Activated B cell treated with CpG ODN at 0.5 μM for 24 hours (primary cell): ENCODE measurements around the gene EPB41L4B. TPM values are rescaled to one million over a fixed set of nuclear protein-coding genes. Genes with fewer than 3 reads are reported as not detected.

Source experiments
- ATAC-seq: fragments of 200-7000 bp; cut with Tn5 transposase; one replicate; pipeline ENCODE4 v1.10.0; 2021; ENCODE audit warnings: low read depth, mild to moderate bottlenecking, moderate library complexity
- CTCF ChIA-PET: fragments of 350-600 bp; sonication (Branson Sonifier 250); formaldehyde crosslinking; loops from one replicate; lab custom pipeline; 2021; ENCODE audit warnings: antibody characterized with exemption; lab: Charles Lee
- POLR2A ChIA-PET: fragments of 350-600 bp; sonication (Branson Sonifier 250); formaldehyde crosslinking; loops from one replicate; lab custom pipeline; 2021; ENCODE audit warnings: antibody characterized with exemption; lab: Charles Lee
- DNase-seq: peaks from one replicate; pipeline ENCODE4 v3.0.0; 2022
- H3K27ac Mint-ChIP-seq: one replicate; pipeline ENCODE4 v1.8.0; 2020; ENCODE audit warnings: mixed read lengths
- H3K27me3 Mint-ChIP-seq: one replicate; pipeline ENCODE4 v1.8.0; 2021; ENCODE audit warnings: mixed read lengths
- H3K36me3 Mint-ChIP-seq: one replicate; pipeline ENCODE4 v1.8.0; 2021; ENCODE audit warnings: low read depth, mixed read lengths
- H3K4me1 Mint-ChIP-seq: one replicate; pipeline ENCODE4 v1.8.0; 2021; ENCODE audit warnings: mixed read lengths
- H3K4me3 Mint-ChIP-seq: one replicate; pipeline ENCODE4 v1.8.0; 2020; ENCODE audit warnings: mild to moderate bottlenecking, mixed read lengths
- H3K9me3 Mint-ChIP-seq: one replicate; pipeline ENCODE4 v1.8.0; 2020; ENCODE audit warnings: mixed read lengths
- intact Hi-C: fragments of 100-400 bp; cut with micrococcal nuclease; formaldehyde crosslinking; loops from one replicate; pipeline ENCODE4 v1.15.1; 2024
- total RNA-seq: library from RNA; stranded (reverse); gene quantifications from 2 replicates; pipeline ENCODE4 v1.2.3, GENCODE V29; 2022
- TF ChIP-seq, protein P1 (sequence below): fragments of 200-600 bp; IDR thresholded peaks from one replicate; pipeline ENCODE4 v1.8.0; 2022; ENCODE audit warnings: antibody characterized with exemption, mild to moderate bottlenecking

The EPB41L4B gene
- total RNA-seq, 1 donor from 2014 or later, result 5.3 TPM

DNA sequence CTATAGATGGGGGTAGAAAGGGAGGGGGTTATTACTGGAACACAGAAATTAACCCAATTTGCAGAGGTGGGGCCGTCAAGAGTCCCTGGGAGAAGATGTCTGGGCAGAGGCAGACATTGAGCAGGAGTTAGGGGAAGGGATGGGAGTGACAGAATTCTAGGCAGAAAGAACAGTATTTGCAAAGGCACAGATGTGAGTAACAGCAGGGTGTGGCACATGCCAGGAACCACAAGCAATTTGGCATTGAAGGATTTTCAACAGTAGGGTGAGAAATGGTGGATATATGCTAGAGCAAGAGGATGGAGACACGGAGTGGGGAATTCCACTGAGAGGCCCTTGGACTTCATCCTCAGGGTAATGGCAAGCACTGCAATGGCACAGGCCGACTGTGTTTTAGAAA, 82.2 kb downstream of the EPB41L4B start:
- peaks cover 20% of the 10 kb centered on the region for H3K27me3 Mint-ChIP-seq
- intact Hi-C loops, result no loop called here
- H3K27ac Mint-ChIP-seq, result no peak overlapping the region

DNA sequence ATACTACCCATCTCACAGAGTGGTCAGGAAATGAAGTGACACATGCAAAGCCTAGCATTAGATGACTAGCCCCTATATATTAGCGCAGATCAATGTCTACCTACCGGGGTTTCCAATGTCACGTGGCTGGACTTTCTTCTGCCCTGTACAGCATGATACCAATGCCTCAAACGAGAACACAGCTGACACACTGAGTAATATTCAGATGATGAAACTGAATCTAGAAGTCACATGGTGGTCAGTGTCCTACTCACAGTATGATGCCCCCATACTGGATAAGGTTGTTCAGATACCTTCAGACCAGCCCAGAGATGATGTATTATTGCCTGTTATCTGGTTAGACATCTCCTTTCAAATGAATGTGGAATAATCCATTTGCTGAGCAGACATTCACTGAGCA, 82.7 kb downstream of the EPB41L4B start:
- no peak overlapping the region for H3K27ac Mint-ChIP-seq
- H3K4me1 Mint-ChIP-seq, result no peaks in the 10 kb centered on the region
- TF ChIP-seq, protein P1, sequence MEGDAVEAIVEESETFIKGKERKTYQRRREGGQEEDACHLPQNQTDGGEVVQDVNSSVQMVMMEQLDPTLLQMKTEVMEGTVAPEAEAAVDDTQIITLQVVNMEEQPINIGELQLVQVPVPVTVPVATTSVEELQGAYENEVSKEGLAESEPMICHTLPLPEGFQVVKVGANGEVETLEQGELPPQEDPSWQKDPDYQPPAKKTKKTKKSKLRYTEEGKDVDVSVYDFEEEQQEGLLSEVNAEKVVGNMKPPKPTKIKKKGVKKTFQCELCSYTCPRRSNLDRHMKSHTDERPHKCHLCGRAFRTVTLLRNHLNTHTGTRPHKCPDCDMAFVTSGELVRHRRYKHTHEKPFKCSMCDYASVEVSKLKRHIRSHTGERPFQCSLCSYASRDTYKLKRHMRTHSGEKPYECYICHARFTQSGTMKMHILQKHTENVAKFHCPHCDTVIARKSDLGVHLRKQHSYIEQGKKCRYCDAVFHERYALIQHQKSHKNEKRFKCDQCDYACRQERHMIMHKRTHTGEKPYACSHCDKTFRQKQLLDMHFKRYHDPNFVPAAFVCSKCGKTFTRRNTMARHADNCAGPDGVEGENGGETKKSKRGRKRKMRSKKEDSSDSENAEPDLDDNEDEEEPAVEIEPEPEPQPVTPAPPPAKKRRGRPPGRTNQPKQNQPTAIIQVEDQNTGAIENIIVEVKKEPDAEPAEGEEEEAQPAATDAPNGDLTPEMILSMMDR, result no peak
- intact Hi-C loops, result no loop called here
- H3K9me3 Mint-ChIP-seq, result no peaks in the 10 kb centered on the region
- H3K4me3 Mint-ChIP-seq, result no peak overlapping the region
- DNase-seq, result no peak
- no peaks in the 10 kb centered on the region for H3K36me3 Mint-ChIP-seq
- CTCF ChIA-PET, result no interaction called here
- POLR2A ChIA-PET, result no interaction called here
- no peak for ATAC-seq
- peaks cover 17% of the 10 kb centered on the region for H3K27me3 Mint-ChIP-seq

More for the DNA sequence above, 82.2 kb downstream of the EPB41L4B start:
- Mint-ChIP-seq H3K4me1 (no peaks in the 10 kb centered on the region), H3K9me3 (no peaks in the 10 kb centered on the region), H3K36me3 (no peaks in the 10 kb centered on the region), H3K4me3 (no peak overlapping the region)
- ChIA-PET POLR2A (no interaction called here), CTCF (no interaction called here)
- ATAC-seq (no peak), DNase-seq (no peak)
- TF ChIP-seq, protein P1, result no peak

DNA sequence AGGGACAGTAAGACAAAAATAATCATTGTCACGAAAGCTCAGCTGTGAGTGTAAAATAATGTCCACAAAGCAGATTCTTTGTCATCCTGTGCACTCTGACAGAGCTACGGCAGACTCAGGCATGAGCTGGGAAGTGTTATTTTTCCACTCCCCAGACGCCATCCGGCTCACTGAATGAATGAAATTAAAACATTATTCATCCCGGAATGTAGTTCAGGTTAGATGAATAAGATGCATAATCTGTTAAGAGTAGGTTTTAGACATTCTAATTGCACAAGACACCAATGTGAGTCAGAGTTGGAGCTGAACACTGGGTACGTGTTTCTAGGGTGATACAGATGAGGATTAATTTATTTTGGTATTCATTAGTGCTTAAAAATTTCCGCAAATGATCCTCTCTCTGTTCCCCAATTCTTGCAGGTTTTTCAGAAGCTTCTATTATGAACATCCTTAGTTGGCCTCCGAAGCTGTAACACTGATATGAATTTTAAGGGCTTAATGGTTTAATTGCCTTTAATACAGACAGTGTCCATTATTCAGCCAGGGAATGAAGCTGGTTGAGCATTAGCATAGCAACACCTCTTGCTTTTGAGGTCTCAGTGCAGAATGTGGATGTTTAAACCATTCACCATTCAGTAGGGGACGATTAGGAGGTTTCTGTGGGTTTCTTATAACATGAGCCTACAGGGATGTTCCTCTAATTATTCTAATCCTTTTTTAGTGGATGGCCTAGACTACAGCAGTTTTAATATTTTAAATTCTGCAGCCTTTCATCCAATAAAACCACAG, 88.2 kb downstream of the EPB41L4B start:
- Mint-ChIP-seq H3K27ac (no peak overlapping the region), H3K4me1 (no peaks in the 10 kb centered on the region), H3K4me3 (no peak overlapping the region), H3K9me3 (no peaks in the 10 kb centered on the region), H3K36me3 (no peaks in the 10 kb centered on the region), H3K27me3 (peaks cover 17% of the 10 kb centered on the region)
- ATAC-seq (no peak), DNase-seq (no peak)
- ChIA-PET CTCF (no interaction called here), POLR2A (no interaction called here)
- intact Hi-C loops, result no loop called here
- TF ChIP-seq, protein P1, result no peak

DNA sequence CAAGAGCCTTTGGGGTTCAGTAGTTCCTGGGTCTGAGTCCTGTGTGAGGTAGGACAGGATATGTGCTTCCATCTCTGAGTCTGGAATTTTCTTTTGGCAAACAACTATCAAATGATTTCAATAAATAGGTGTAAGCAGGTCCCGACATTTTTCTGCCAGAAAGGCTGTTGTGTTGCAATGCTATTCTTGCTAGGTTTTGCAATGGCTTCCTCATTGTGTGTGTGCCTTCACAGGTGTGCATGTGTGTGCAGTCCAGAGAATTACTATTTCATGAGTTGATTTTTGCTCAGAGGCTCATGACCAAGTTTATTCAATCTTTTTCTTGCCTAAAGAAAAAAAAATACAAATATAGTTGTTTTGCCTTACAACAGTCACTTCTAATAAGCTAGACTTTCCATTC, 89.3 kb downstream of the EPB41L4B start:
- Mint-ChIP-seq H3K4me3 (no peak overlapping the region), H3K4me1 (no peaks in the 10 kb centered on the region), H3K27ac (no peak overlapping the region), H3K27me3 (peaks cover 18% of the 10 kb centered on the region), H3K36me3 (no peaks in the 10 kb centered on the region), H3K9me3 (no peaks in the 10 kb centered on the region)
- POLR2A ChIA-PET, result no interaction called here
- ATAC-seq (no peak), DNase-seq (no peak)
- TF ChIP-seq, protein P1, result no peak
- CTCF ChIA-PET, result interaction anchor here (0.7 kb wide), 1 partner anchor 224 kb away, joined by 3 read pairs; no protein-coding TSS in a partner anchor
- intact Hi-C loops, result no loop called here

DNA sequence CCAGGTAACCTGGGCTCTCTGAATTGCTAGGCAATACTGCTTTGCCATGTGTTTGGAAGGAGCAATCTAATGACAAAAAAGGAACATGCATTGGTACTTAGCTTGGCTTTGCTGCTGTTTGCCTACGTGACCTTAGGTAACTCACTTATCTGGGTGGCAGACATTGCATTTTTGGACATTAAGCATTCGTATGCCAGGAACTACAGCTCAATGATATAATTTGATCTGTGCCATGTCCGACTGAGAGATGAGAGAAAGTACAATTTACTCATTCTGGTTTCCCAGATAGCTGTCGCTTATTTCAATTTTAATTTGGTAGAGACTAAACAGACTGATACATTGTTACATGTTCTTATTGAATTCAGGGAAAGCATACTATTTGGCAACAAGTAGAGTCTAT, 90.6 kb downstream of the EPB41L4B start:
- Mint-ChIP-seq H3K27me3 (peaks cover 16% of the 10 kb centered on the region), H3K36me3 (no peaks in the 10 kb centered on the region), H3K9me3 (no peaks in the 10 kb centered on the region), H3K4me3 (no peak overlapping the region), H3K4me1 (no peaks in the 10 kb centered on the region), H3K27ac (no peak overlapping the region)
- ATAC-seq (no peak), DNase-seq (no peak)
- CTCF ChIA-PET, result interaction anchor here (0.6 kb wide), 1 partner anchor 99 kb away, joined by 3 read pairs; no protein-coding TSS in a partner anchor
- TF ChIP-seq, protein P1, result no peak
- intact Hi-C loops, result no loop called here
- POLR2A ChIA-PET, result interaction anchor here (0.6 kb wide), 1 partner anchor 127 kb away, joined by 3 read pairs; no protein-coding TSS in a partner anchor
